KBM-7 (cell line): ENCODE measurements around the gene THUMPD3.
A peak's percentile ranks its signal among the peaks of the same experiment; 100 is the strongest.

Experiments used
- DNase-seq: peaks from one replicate; pipeline ENCODE4 v3.0.0-alpha.2; 2015
- in situ Hi-C: fragments of 300-500 bp; cut with MboI; formaldehyde crosslinking; loops from 2 replicates; pipeline ENCODE4 v1.14.3; 2020; ENCODE audit warnings: low sequenced_read_pairs, low pct_unique_long_range_greater_than_20kb, mixed read lengths

THUMPD3 gene

GRCh38 chr3:9352917-9353752 lies 9.7 kb upstream of the THUMPD3 start:
- peak; percentile 85 for DNase-seq
- in situ Hi-C loops: no loop called here

GRCh38 chr3:9361691-9362388 lies 1.0 kb upstream of the THUMPD3 start:
- no peak for DNase-seq
- in situ Hi-C loops: no loop called here

- in situ Hi-C loops: no loop called here
- no peak for DNase-seq
Measured at GRCh38 chr3:9369508-9369907, 6.7 kb downstream of the THUMPD3 start.

GRCh38 chr3:9373465-9373864 lies 10.6 kb downstream of the THUMPD3 start:
- no peak for DNase-seq
- in situ Hi-C loops: no loop called here

- in situ Hi-C loops: no loop called here
- DNase-seq: no peak
Measured at GRCh38 chr3:9377981-9378380, 15.1 kb downstream of the THUMPD3 start.

GRCh38 chr3:9379327-9379726 lies 16.5 kb downstream of the THUMPD3 start:
- no peak for DNase-seq
- in situ Hi-C loops: no loop called here

GRCh38 chr3:9380014-9380413 lies 17.2 kb downstream of the THUMPD3 start:
- no peak for DNase-seq
- in situ Hi-C loops: no loop called here

- in situ Hi-C loops: no loop called here
Measured at GRCh38 chr3:9384141-9384828, 21.4 kb downstream of the THUMPD3 start.

GRCh38 chr3:9385187-9386077 lies 22.6 kb downstream of the THUMPD3 start:
- no peak for DNase-seq
- in situ Hi-C loops: no loop called here

More at GRCh38 chr3:9384141-9384828, 21.4 kb downstream of the THUMPD3 start:
- DNase-seq: no peak

- no peak for DNase-seq
- in situ Hi-C loops: no loop called here
Measured at GRCh38 chr3:9386078-9386459, 23.2 kb downstream of the THUMPD3 start.

GRCh38 chr3:9386501-9387321 lies 23.9 kb downstream of the THUMPD3 start:
- in situ Hi-C loops: no loop called here
- no peak for DNase-seq

- in situ Hi-C loops: no loop called here
Measured at GRCh38 chr3:9387322-9387655, 24.4 kb downstream of the THUMPD3 start.

GRCh38 chr3:9388142-9388541 lies 25.3 kb downstream of the THUMPD3 start:
- in situ Hi-C loops: no loop called here
- DNase-seq: no peak

More at GRCh38 chr3:9387322-9387655, 24.4 kb downstream of the THUMPD3 start:
- DNase-seq: no peak

- in situ Hi-C loops: no loop called here
Measured at GRCh38 chr3:9388562-9389272, 25.9 kb downstream of the THUMPD3 start.

GRCh38 chr3:9390265-9390888 lies 27.5 kb downstream of the THUMPD3 start:
- in situ Hi-C loops: no loop called here
- DNase-seq: no peak

More at GRCh38 chr3:9388562-9389272, 25.9 kb downstream of the THUMPD3 start:
- DNase-seq: no peak

- DNase-seq: no peak
- in situ Hi-C loops: no loop called here
Measured at GRCh38 chr3:9392041-9392440, 29.2 kb downstream of the THUMPD3 start.

- DNase-seq: no peak
- in situ Hi-C loops: no loop called here
Measured at GRCh38 chr3:9395570-9396300, 32.9 kb downstream of the THUMPD3 start.
